GM23338 (cell line): ENCODE measurements around the gene S1PR3.

ENCODE experiments used
- CTCF ChIP-seq, 2 experiments: fragments of 200-600 bp in 1 of 2; sonication (generic) in 1 of 2; conservative IDR thresholded peaks; 2 replicates each; pipeline versions ENCODE4 v1.5.1 to v1.6.1; 2016 to 2017; ENCODE audit warnings: antibody characterized with exemption in 2 of 2, low read depth in 2 of 2, mild to moderate bottlenecking in 2 of 2, moderate library complexity in 1 of 2
- EZH2 ChIP-seq: fragments of 200-600 bp; sonication (generic); IDR thresholded peaks from one replicate; pipeline ENCODE4 v1.8.0; 2017; ENCODE audit warnings: antibody characterized with exemption, mild to moderate bottlenecking, low read depth; ENCODE audit not compliant: unreplicated experiment
- EZH2phosphoT487 ChIP-seq: fragments of 200-600 bp; sonication (generic); IDR thresholded peaks from one replicate; pipeline ENCODE4 v1.8.1; 2018; ENCODE audit warnings: antibody characterized with exemption; ENCODE audit not compliant: unreplicated experiment
- POLR2AphosphoS5 ChIP-seq: IDR thresholded peaks from 2 replicates; pipeline ENCODE4 v1.6.1; 2016; ENCODE audit warnings: antibody characterized with exemption, low read depth

- TF ChIP-seq CTCF (conservative IDR thresholded peaks at IDR 0.05; ENCODE audit: low read depth in 2 of 2) (no peak), EZH2 (no peak), POLR2AphosphoS5 (no peak), EZH2phosphoT487 (no peak)
Measured at GRCh38 chr9:88945636-88946333, 45.5 kb upstream of the S1PR3 start.
